AG04450 (cell line): ENCODE measurements around the gene CDK6. TPM values are rescaled to one million over a fixed set of nuclear protein-coding genes. Genes with fewer than 3 reads are reported as not detected.

Experiments
- CTCF ChIA-PET: fragments of 300-600, 350-600 bp; formaldehyde crosslinking; extraction: SDS; loops from one replicate; lab custom pipeline; 2022; ENCODE audit warnings: antibody characterized with exemption, inconsistent platforms; lab: Charles Lee
- POLR2A ChIA-PET: fragments of 350-600 bp; formaldehyde crosslinking; extraction: SDS; loops from one replicate; lab custom pipeline; 2021; ENCODE audit warnings: antibody characterized with exemption, inconsistent platforms; lab: Yijun Ruan, JAX
- DNase-seq: peaks from one replicate; pipeline ENCODE4 v3.0.0-alpha.2; 2011; ENCODE audit warnings: low read depth, low spot score
- H3K27ac ChIP-seq: one replicate; pipeline ENCODE4 v1.5.1; 2012; ENCODE audit warnings: low read depth, low read length, control low read depth
- H3K27me3 ChIP-seq: one replicate; pipeline ENCODE4 v1.6.0; 2012; ENCODE audit warnings: low read length; ENCODE audit not compliant: control insufficient read depth, insufficient read depth
- H3K4me3 ChIP-seq: 2 replicates; pipeline ENCODE4 v1.5.1; 2011; ENCODE audit warnings: mild to moderate bottlenecking, low read depth, low read length, control low read depth
- H3K9me3 ChIP-seq: 2 replicates; pipeline ENCODE4 v1.5.1; 2012; ENCODE audit warnings: low read length; ENCODE audit not compliant: control insufficient read depth, insufficient read depth
- polyA plus RNA-seq: library from polyadenylated mRNA; depleted of rRNA; stranded (reverse); fragments of >200 nt; gene quantifications from 2 replicates; pipeline ENCODE4 v1.2.3, GENCODE V29; 2011
- TF ChIP-seq, protein P1 (sequence below): IDR thresholded peaks from 2 replicates; pipeline ENCODE4 v1.5.1; 2011; ENCODE audit warnings: low read depth, low read length, control low read depth, inconsistent platforms

Gene CDK6
- polyA plus RNA-seq, 1 experiment: 40.6 TPM

DNA sequence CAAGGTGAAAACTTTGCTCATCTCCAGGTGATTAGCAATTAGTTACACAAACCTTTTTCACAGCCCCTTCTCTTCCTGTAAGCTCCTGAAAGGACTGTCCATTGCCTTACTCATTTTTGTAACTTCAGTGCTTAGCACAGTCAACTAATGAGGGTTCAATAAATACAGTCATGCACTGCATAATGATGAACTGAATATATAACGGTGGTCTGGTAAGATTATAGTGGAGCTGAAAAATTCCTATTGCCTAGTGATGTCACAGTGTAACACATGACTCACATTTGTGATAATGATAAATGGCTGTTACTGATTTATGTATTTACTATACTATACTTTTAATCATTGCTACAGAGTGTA, 233.3 kb downstream of the CDK6 start:
- no peak overlapping the region for H3K27ac ChIP-seq
- H3K9me3 ChIP-seq: no peaks in the 10 kb centered on the region
- ChIA-PET CTCF (interaction anchor here (1.6 kb wide), 1 partner anchor 141 kb away, joined by 4 read pairs; no protein-coding TSS in a partner anchor), POLR2A (interaction anchor here (0.7 kb wide), 1 partner anchor 217 kb away, joined by 3 read pairs; no protein-coding TSS in a partner anchor)
- H3K4me3 ChIP-seq: no peak overlapping the region
- H3K27me3 ChIP-seq: no peaks in the 10 kb centered on the region
- no peak for DNase-seq
- TF ChIP-seq, protein P1, sequence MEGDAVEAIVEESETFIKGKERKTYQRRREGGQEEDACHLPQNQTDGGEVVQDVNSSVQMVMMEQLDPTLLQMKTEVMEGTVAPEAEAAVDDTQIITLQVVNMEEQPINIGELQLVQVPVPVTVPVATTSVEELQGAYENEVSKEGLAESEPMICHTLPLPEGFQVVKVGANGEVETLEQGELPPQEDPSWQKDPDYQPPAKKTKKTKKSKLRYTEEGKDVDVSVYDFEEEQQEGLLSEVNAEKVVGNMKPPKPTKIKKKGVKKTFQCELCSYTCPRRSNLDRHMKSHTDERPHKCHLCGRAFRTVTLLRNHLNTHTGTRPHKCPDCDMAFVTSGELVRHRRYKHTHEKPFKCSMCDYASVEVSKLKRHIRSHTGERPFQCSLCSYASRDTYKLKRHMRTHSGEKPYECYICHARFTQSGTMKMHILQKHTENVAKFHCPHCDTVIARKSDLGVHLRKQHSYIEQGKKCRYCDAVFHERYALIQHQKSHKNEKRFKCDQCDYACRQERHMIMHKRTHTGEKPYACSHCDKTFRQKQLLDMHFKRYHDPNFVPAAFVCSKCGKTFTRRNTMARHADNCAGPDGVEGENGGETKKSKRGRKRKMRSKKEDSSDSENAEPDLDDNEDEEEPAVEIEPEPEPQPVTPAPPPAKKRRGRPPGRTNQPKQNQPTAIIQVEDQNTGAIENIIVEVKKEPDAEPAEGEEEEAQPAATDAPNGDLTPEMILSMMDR: no peak

DNA sequence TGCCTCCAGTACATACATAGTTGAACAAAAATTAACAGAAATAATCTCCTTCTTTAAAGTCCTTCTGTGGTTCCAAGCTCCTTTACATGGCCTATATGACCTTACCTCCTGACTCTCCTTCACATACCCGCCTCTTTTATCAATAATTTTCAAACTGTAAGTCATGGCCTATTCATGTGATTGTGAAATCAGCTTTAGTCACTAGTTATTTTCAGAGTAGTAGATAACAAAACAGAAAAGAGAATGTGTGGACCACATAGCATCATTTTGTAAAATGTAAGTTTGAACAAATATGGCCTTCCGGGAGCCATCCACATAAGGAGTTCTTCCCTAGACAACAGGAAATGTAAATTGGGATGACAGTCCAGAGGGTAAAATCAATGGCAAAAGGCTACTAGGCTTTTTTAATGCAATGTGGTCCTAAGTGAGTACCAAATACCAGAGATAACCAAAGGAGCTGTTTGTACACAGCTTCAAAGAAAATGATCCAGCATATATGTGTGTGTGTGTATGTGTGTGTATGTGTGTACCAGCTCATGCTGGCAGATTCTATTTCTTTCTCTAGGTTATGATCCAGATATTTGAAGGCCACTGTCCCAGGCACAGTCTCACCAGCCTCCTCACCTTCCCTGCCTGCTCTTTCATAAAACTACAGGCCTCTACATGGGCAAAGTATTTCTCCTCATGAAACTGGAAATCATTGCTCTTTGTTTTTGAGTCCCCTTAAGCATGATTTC, 233.9 kb downstream of the CDK6 start:
- ChIA-PET POLR2A (interaction anchor here (0.7 kb wide), 1 partner anchor 218 kb away, joined by 3 read pairs; no protein-coding TSS in a partner anchor), CTCF (interaction anchor here (0.8 to 1.6 kb wide), 3 partner anchors 11 to 141 kb away, joined by 3 to 7 read pairs (median 4); partner anchors contain the start of gene FAM133B)
- H3K9me3 ChIP-seq: no peaks in the 10 kb centered on the region
- no peak for DNase-seq
- TF ChIP-seq, protein P1: no peak
- no peaks in the 10 kb centered on the region for H3K27me3 ChIP-seq
- H3K4me3 ChIP-seq: no peak overlapping the region
- no peak overlapping the region for H3K27ac ChIP-seq

DNA sequence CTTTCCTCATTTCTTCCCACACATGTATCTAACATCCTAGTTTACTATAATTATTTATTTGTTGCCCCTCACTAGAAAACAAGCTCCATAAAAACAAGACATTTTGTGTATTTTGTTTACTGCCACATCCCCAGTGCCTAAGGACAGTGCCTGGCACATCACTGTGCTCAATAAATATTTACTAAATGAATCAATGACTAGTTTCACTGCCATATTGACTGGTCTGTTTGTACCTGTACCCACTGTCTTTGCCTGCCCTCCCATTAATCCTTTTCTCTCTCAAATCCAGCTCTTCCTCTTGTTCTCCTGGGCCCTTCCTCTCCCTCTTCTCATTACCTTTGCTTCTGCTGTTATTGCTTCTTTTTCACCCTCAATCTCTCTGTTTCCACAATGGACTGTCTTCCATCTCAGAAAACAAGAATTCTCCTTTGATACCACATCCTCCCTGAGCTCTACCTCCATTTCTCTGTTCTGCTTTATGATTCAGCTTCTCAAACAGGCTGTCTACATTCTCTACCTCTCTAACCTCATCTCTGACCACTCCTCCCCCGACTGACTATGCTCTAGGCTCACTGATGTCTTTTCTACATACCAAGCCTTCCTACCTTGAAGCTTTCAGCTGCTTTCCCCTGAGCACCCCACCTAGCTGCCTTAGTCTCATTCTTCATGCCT, 237.9 kb downstream of the CDK6 start:
- Histone ChIP-seq H3K27ac (no peak overlapping the region), H3K27me3 (no peaks in the 10 kb centered on the region), H3K4me3 (no peak overlapping the region), H3K9me3 (no peaks in the 10 kb centered on the region)
- TF ChIP-seq, protein P1: no peak
- ChIA-PET CTCF (interaction anchor here (1.3 to 1.8 kb wide), 3 partner anchors 8 to 11 kb away, joined by 4 to 7 read pairs (median 5); partner anchors contain the start of gene FAM133B), POLR2A (interaction anchor here (1.4 kb wide), 1 partner anchor 8 kb away, joined by 5 read pairs; the partner anchor contains the start of gene FAM133B)
- no peak for DNase-seq

DNA sequence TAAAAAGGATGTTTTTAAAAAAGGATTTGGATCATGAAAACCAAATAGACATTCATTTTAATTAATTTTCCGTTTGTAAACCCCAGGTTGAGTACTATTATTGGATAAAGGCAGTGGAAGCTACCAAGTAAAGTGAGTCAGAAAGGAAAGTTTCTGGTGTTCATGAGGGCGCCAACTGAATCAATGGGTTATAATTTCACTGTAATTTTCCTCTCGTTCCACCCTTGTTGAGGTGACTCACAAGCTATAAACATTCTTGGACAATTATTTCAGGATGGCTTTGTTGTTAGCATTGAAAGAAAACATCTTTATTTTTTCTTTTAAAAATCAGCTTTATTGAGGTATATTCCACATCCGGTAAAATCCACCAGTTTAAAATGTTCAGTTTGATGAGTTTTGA, 241.1 kb downstream of the CDK6 start:
- no peak overlapping the region for H3K4me3 ChIP-seq
- CTCF ChIA-PET: interaction anchor here (2.0 kb wide), 1 partner anchor 15 kb away, joined by 6 read pairs; no protein-coding TSS in a partner anchor
- TF ChIP-seq, protein P1: no peak
- POLR2A ChIA-PET: no interaction called here
- no peaks in the 10 kb centered on the region for H3K27me3 ChIP-seq
- H3K9me3 ChIP-seq: no peaks in the 10 kb centered on the region
- DNase-seq: no peak
- H3K27ac ChIP-seq: no peak overlapping the region
